Stimulated activated CD4-positive, alpha-beta T cell treated with anti-CD3 and anti-CD28 coated beads, Interleukin-15, amount 100 ng/mL, for 24 hours (primary cell): Measurements from ENCODE around the gene SCAND1.
"Not testable (repeated sequence)": the region's sequence is repeated elsewhere in the genome, so short reads cannot be mapped to it uniquely, and the experiment has no call there.

ENCODE experiments used
- DNase-seq: peaks from one replicate; pipeline ENCODE4 v3.0.0-alpha.2; 2020

SCAND1 gene

DNA sequence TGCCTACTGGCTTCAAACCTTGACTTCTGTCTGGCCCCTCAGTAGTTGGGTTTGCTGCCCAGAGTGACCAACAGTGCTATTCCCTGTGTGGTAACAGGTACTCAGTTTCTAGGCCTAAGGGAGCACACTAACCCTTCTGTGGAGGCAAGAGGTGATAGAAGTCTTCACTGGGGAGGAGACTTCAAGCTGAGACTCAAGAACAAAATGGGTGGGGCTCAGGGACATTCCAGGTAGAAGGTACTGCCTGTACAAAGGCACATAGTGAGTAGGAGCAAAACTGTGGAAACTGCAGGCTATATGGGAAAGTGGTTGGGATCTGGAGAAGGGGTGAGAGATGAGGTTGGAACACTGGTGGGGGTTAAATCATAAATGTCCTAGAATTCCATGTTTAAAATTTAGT, 2.3 kb upstream of the SCAND1 start:
- no peak for DNase-seq

DNA sequence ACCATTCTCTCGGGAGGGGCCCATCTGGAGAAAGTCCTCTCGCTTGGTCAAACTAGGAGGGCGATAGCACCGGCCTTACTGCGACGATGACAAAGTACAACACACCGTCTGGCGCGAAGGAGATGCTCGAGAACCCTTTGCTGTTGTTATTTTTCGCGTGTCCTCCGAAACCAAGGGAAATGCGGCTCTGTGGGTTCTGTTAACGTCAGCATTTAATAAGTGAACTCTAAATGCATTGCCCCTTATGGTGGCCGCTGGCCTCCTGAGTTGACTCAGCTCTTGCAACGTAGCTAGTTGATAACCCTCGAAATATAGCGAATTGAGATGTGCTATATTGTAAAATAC, 577 bp upstream of the SCAND1 start:
- peak; percentile 45 for DNase-seq

DNA sequence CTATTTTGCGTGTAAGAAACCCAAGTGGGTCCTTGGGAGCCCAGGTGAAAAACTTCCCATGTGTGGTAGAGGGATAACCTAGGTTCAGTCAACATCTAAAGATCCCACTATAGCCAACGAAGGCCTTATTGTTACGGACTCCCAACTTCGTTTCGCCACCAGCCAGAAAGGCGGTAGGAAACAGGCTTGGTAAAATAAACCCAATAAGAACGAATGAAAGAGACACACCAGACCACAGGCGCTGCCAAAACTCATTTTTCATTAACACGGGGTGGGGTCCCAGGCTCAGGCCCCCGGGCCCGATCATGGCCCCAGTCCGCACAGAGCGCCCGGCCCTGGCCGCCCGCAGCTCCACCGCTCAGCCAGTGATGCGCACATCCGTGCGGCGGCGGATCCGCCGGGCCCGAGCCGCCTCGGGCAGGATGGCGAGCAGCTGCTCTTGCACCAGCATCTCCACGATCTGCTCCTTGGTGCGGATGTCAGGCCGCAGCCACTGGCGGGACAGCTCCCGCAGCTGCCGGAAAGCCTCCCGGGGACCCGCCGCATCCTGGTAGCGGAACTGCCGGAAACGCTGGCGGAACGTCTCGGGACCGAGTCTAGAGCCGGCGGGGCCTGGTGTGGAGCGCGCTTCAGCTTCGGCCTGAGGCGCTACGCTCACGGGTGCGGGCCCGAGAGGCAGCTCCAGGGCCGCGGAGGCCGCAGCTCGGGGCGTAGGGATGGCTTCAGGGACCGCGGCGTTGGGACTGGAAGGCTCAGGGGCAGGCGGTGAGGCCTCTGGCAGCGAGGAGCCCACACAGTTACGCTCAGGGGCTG, 709 bp downstream of the SCAND1 start:
- peak; percentile 76 for DNase-seq

DNA sequence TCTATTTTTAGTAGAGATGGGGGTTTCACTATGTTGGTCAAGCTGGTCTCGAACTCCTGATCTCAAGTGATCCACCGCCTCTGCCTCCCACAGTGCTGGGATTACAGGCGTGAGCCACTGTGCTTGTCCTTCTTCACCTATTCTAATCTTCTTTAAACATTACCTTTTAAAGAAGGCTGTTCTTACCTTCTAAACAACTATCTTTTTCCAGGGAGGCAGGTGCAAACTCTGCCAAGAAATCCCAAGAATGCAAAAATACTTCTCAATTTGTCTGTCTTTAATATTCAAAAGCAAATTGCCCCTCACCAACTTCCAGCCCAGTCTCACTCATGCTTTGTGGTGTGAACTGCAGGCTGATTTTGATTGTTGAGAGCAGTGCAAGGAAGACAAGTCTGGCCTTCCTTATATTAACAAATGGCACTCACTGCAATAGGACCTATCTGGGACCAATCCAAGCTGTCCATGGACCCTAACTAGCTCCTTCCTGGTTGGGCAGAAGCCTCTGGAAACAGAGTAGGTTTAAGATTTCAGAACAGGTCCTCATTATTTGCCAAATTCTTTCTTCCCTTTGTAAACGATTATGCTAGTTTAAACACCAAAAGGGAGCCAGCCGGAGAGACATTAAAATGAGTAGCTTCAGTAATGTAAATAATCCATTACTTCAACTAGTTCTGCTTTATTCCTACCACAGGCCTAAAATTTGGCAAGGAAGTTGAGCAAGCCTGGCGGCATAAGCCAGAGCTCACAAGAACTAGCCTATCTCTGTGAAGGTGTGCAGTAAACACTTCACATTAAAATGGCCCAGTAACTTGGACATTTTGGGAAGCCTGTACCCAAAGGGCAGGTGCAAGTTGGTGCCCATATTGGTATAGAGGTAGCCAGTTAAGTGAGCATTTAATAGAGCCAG, 1.6 kb downstream of the SCAND1 start:
- DNase-seq = peak; percentile 5

DNA sequence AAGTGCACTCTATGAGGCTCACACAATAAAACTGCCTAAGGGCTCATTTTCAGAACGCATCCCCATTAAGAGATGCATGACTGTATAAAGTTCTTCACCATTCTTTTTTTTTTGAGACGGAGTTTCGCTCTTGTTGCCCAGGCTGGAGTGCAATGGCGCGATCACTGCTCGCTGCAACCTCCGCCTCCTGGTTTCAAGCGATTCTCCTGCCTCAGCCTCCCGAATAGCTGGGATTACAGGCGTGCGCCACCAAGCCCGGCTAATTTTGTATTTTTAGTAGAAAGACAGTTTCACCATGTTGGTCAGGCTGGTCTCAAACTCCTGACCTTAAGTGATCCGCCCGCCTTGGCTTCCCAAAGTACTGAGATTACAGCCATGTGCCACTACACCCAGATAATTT, 2.2 kb downstream of the SCAND1 start:
- not testable (repeated sequence) for DNase-seq

DNA sequence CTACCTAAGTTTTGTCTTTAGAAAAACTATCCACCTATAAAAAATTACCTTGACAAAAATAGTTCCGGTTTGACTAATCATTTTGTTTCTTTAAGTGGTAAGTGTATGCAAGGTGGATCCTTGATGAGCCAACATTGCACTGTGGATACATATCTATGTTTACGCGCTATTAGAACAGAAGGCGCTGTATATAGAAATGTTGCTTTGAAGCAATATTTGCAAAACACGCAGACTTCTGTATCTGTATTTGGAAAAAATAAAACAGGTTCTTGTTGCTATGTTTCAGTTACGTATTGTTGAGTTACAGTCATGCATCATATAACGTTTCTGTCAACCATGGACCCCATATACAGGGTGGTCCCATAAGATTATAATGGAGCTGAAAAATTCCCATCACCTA, 4.2 kb downstream of the SCAND1 start:
- DNase-seq = no peak

DNA sequence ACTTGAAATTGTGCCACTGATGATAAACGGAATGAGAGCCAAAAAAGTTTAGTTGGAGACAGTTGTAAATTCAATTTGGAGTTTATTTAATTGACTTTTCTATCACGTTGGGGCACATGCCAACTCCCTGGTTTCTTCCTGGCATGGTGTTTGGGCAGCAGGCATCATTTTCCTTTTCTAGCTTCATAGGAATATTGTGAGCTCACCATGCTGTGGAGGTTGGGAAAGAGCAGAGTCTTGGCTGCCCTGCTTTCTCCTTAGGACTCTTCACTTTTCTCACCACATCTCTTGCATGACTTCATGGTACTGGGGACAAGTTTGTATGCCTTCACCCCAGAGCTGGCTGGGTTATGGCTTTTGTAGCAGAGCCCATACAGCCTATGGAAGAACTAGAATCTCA, 6.4 kb downstream of the SCAND1 start:
- no peak for DNase-seq

DNA sequence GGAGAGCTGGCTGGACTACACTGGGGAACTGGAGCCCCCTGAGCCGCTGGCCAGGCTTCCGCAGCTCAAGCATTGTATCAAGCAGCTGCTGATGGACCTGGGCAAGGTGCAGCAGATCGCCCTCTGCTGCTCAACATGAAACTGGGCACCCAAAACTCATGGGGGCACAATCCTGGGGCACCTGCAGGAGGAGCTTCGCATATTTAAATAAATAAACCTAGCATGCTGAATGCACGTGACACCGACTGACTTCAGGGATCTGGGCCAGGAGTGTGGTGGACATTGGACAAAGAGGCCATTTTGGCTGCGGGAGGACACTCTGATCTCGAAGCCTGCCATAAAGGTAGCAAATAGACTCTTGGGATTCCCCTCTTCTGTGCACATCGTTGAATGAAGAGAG, 6.8 kb downstream of the SCAND1 start:
- peak; percentile 34 for DNase-seq

DNA sequence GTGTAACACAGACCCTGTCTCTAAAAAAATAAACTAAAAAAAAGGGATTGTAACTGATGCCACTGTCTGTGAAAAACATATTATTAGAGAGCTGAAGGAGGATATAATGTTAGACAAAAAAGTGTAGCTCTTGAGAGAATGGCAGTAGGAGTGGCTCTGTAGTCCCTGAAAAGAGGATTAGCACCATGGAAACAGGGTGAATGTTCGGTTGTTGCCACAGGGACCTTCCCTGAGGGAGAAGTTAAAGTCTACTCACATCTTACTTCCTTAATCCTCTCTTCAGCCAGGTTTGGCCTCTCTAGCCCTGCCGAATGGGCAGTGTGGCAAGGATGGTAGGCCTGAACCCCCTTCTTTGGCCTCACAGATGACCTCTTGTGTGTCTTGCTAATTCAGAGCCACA, 12.1 kb downstream of the SCAND1 start:
- DNase-seq = no peak

DNA sequence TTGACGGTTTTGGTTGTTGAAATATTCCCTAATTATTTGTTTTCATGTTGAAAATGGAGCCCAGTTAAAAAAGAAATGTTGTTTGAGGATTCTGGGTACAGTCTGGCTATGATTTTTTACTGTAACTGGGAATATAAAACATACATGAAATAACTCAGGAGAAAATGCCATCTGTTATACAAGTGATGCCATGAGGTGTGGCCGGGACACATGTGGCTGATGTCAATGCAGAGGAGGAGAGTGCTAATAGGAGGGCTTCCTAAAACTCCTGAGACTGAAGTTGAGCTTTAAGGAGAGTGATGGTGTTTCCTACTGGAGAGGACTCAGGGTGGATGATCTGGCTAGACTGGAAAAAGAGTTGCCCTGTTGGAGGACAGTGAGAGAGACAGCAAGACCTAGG, 12.7 kb downstream of the SCAND1 start:
- no peak for DNase-seq

DNA sequence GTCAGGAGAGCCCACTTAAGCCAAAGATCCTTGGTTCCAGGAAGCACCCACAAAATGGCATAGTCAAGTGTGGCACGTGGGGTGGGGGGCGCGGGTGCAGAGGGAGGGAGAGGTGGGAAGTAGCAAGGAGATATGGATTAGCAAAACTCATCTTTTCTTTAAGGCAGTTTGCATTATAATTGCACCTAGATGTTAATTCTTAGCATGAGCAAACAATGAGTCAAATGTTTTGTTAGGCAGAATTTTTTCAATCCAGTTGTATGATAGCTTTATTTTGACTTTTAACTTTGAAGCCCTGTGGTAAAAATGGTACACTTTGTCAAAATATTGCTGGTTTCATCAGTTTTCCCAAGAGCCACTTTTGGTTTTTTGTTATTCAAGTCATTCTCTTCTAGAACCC, 15.0 kb downstream of the SCAND1 start:
- no peak for DNase-seq

DNA sequence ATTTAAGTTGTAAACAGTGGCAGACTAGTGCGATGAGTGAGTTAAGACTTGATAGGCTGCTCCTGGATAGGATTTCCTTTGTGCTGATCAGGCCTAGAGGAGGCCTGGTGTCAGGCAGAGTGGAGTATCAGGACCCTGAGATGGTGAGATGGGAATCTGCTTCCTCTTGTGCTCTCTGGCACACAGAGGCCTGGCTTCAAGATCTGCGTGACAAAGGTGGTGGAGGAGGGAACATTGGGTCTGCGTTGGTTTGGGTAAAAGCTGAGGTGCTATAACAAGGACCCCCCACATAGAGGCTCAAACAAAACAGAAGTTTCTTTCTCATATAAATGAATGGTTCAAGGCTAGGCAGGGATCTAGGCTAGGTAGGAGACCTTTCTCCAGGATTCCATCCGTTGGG, 20.3 kb downstream of the SCAND1 start:
- DNase-seq = no peak

DNA sequence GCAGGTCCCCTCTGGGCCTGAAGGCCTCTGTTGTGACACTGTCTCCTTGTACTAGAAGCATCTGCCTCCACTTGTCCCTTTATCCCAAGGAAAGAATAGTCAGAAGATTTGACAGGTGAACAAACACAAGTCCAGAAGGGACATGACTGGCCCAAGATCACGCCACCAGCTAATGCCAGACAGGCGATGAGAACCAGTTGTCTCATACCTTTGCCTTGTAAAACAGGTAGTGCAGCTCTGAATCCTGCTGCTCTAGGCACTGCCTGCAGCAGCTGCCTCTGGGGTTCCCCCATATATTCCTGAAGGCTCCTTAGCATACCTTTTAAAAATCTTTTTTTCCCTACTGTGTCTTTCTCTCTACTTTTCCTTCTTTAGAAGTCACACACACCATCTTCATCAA, 25.0 kb downstream of the SCAND1 start:
- no peak for DNase-seq

DNA sequence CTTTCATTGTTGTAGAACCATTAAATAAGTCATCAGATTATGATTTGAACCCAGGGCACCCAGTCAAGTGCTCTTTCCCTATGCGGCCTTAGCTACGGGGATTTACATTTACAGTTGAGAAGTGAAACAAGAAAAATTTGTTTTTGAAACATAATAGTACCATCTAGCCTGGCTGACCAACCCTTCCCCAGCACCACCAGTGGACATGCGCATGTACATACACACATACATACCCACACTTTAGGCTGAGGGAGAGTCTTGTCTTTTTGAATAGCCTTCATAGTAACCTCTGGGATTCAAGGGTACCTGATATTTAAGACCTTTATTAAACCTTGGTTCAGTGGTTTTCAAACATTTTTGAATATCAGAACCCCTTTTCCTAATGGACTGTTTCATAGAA, 33.8 kb downstream of the SCAND1 start:
- DNase-seq = no peak

DNA sequence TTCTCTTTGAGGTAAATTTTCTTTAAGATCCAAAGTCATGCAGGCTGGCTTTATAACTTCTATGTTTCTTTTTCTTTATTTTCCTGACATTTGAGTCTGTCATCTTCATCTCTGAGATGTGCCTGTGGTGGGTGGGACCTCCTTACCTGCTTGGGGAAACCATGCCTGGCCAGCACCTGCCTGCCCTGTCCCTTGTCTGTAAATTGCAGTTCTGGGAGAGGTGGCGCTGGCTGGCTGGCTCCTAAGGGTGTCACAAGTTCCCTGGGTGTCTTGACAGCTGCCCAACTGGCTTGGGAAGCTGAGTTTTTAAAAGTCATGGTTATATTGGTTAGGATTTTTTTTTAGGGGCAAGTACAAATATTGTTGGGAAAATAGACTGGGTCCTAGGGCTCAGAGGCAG, 36.3 kb downstream of the SCAND1 start:
- DNase-seq = no peak

DNA sequence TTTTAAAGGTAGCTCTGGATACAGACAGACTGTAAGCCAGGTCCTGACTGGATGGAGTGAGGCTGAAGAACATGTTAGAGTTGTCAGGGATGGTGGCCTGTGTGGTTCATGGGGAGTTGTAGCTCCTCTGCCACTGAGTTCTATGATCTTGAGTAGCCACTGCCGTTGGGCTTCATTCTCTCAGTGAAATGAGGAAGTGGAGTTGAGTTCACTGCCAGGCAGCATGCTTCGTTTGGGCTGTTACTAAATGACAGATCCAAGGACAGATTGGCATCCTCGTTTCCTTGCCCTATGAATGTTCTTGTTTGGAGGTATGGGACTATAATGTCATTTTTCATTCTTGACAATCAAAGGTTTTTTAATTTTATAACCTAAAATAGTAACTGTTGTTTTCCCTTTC, 37.2 kb downstream of the SCAND1 start:
- DNase-seq = no peak

DNA sequence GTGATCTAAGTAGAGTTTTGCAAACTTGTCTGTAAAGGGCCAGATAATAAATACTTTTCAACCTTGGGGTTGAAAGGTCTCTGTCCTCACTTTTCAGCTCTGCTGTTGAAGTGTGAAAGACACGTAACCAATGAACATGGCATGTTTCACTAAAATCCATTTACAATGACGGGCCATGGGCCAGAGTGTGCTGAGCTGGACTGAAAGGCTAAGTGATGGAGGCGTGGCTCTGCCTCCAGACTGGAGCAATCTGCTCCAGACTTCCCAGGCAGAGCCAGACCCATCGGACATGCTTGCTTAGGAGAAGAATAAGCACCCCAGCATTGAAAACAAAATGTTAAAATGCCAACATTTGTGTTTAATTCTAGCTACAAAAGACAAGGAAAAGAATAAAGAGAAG, 41.4 kb downstream of the SCAND1 start:
- no peak for DNase-seq

DNA sequence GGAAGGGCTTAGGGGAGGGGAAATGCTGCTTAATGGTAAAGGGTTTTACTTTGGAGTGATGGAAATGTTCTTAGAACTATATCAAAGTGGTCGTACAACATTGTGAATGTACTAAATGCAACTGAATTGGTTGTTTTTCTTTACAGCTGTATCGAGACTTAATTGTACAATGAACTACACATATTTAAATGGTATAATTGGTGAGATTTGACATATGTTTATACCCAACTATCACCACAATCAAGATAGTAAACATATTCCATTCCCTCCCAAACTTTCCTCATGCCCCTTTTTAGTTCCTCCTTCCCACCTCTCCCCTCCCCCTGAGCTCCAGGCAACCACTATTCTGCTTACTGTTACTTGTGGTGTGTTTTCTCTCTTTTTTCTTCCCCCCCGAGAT, 44.0 kb downstream of the SCAND1 start:
- no peak for DNase-seq

DNA sequence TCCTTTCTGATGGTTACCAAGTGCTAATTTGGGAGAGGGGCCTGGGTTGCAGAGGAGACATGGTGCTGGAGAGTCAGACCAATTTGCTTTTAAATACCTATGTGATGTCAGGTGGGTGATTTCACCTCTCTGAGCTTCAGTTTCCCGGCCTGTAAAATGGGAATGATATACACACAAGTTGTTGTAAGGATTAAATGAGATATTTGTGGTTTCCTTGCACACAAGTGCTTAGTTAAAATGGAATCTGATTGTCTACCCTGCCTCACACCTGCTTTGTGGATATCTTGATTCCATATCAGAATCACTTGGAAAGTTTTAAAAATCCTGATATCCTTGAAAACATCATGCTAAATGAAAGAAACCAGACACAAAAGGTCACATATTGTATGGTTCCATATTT, 44.5 kb downstream of the SCAND1 start:
- no peak for DNase-seq

DNA sequence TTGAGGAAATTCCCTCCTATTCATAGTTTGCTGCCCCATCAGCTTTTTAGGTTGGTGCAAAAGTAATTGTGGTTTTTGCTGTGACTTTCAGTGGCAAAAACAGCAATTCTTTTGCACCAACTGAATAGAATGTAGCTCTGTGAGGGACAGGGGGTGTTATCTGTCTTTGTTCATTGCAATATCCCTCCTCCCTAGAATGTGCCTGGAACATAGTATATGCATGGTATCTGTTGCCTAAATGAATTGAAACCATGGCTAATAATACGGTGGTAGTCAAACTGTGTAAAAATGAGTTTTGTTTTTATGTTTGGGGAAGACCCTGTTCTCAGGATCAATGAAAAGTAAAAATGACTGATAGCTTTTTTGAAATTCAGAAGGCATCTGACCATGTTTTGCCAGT, 45.1 kb downstream of the SCAND1 start:
- no peak for DNase-seq

DNA sequence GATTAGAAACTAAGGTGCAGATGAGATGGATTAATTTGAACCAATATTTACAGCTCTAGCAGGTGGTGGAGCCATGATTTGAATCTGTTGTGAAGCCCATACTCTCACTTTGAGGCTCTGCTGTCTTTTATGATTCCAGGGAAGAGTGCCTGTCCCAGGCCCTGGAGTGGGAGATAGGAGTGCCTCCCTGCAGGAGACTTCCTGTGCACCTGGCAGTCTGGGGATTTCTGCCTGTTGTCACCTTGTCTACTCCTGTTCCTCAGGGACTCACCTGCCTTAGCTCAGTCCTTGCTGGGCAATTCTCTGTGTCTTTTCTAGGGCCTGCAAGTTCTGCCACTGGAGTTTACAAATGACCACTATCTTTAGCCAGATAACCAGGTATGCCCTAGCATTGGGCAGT, 46.3 kb downstream of the SCAND1 start:
- DNase-seq = no peak

DNA sequence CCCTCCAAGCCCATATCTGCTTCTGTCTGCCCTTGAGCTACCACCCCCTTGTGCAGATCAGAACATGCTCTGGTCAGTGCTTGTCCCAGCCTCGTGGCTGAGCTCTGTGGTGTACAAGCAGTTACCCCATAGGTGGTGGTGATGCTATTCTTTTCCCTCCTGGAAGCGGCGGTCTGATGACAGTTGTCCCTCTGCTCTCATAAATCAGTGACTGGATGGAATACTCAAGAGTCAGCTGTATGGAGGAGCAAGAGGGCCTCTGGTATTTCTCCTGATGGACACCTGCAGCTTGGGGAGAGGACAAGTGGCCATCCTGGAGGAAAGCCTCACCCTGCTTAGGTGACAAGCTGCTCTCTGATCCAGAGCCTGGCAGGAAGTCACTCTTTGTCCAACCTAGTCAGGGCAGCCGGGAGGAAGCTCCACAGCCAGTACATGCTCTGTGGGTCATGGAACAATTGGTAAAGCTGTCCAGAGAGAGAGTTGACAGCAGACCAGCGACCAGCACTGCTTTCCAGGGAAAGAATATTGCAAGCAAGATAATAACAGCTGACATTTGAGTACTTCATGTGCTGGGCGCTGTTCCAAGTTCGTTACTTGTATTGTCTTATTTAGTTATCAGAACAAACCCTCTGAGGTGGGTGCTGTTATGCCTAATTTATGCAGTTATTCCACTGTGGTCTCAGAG, 47.1 kb downstream of the SCAND1 start:
- DNase-seq = no peak

DNA sequence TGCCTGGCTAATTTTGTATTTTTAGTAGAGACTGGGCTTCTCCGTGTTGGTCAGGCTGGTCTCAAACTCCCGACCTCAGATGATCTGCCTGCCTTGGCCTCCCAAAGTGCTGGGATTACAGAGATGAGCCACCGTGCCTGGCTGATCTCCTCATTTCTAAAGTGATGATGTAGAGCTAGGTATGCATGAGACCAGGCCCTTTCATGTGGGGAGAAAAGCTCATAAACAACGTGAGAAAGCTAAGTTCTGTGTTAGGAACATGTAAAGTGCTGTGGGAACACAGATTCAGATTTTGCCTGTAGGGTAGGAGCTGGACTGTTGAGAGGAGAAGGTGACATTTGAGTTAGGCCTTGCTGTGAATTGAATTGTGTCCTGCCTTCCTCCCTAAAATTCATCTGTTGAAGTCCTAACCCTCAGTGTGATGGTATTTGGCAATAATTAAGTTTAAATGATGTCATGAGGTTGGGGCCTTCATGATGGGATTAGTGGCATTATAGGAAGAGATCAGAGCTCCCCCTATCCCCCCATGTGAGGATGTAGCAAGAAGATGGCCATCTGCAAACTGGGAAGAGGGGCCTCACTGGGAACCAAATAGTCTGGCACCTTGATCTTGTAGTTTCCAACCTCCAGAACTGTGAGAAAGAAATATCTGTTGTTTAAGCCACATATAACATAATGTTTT, 49.2 kb downstream of the SCAND1 start:
- DNase-seq = no peak
